Activated CD4-positive, alpha-beta memory T cell treated with anti-CD3 and anti-CD28 coated beads for 36 hours (primary cell): ENCODE data around the gene POLR3H. TPM values are rescaled to one million over a fixed set of nuclear protein-coding genes. Genes with fewer than 3 reads are reported as not detected.
A peak's percentile ranks its signal among the peaks of the same experiment; 100 is the strongest.

ENCODE experiments used
- CTCF ChIA-PET: fragments of 350-600 bp; sonication (Branson Sonifier 250); formaldehyde crosslinking; loops from one replicate; lab custom pipeline; 2021; ENCODE audit warnings: antibody characterized with exemption, inconsistent platforms; lab: Charles Lee
- POLR2A ChIA-PET: fragments of 350-600 bp; sonication (Branson Sonifier 250); formaldehyde crosslinking; loops from one replicate; lab custom pipeline; 2021; ENCODE audit warnings: antibody characterized with exemption; lab: Charles Lee
- DNase-seq: peaks from one replicate; pipeline ENCODE4 v3.0.0-alpha.2; 2020
- H3K27ac Mint-ChIP-seq: one replicate; pipeline ENCODE4 v1.8.0; 2021; ENCODE audit warnings: mixed read lengths
- H3K27me3 Mint-ChIP-seq: one replicate; pipeline ENCODE4 v1.8.0; 2021; ENCODE audit warnings: mixed read lengths
- H3K36me3 Mint-ChIP-seq: one replicate; pipeline ENCODE4 v1.8.0; 2021; ENCODE audit warnings: mixed read lengths
- H3K4me1 Mint-ChIP-seq: one replicate; pipeline ENCODE4 v1.8.0; 2021; ENCODE audit warnings: low read depth, mixed read lengths
- H3K4me3 Mint-ChIP-seq: one replicate; pipeline ENCODE4 v1.8.0; 2021; ENCODE audit warnings: mild to moderate bottlenecking, mixed read lengths
- H3K9me3 Mint-ChIP-seq: one replicate; pipeline ENCODE4 v1.8.0; 2021; ENCODE audit warnings: mixed read lengths
- intact Hi-C: fragments of 100-400 bp; cut with micrococcal nuclease; formaldehyde crosslinking; loops from one replicate; pipeline ENCODE4 v1.15.1; 2023
- total RNA-seq, 2 experiments: library from RNA; stranded (reverse); gene quantifications; one replicate each; pipeline ENCODE4 v1.2.3, GENCODE V29; 2021

The POLR3H gene
- total RNA-seq, 2 experiments from 2014 or later: 23.3 to 23.8 TPM

- H3K27ac Mint-ChIP-seq: no peak overlapping the region
- CTCF ChIA-PET: interaction anchor here (0.8 to 1.6 kb wide), 5 partner anchors 12 to 128 kb away, joined by 3 to 7 read pairs (median 4); partner anchors contain the start of gene POLR3H
- intact Hi-C loops: no loop called here
- H3K9me3 Mint-ChIP-seq: no peaks in the 10 kb centered on the region
- H3K27me3 Mint-ChIP-seq: no peaks in the 10 kb centered on the region
- POLR2A ChIA-PET: no interaction called here
- H3K4me1 Mint-ChIP-seq: peaks cover 3% of the 10 kb centered on the region
- H3K4me3 Mint-ChIP-seq: no peak overlapping the region
- no peak for DNase-seq
- peaks cover 14% of the 10 kb centered on the region for H3K36me3 Mint-ChIP-seq
These were observed 12.4 kb downstream of the POLR3H start for GRCh38 chr22:41531715-41532477.

DNA sequence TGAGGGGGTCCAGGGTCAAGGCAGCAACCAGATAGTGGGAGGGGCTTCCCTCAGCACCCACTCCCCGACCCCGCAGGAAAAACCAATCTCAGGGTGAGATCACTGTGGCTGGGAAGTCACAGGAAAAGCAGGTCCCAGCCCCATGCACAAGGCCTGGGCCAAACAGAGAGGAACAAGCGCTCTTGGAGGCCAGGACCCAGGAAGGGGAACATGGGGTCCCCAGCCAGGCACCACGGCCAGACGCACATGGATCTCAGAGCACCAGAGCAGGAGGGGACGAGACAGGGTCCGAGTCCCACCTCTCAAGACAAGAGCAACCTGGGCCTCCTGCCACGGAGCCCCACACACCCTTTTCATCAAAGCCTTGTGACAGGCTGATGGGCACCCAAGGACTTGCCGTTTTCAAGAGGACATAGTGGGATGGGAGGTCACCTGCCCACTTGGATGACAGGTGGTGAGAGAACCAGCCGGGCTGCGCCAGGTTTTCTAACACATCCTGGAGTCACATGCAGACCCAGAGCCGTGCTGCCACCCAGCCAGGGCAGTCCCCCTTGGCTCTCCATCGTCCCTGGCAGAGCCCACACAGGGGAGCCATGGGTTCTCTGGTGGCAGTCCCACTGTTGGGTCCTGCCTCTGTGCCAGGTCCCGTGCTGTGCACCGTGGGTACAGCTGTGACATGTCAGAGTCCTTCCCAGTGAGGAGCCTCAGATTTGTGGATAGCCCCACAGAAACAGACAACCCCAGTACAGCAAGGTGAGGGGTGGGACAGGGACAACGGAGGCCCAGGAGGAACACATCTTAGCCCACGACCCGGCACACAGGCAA lies 13.2 kb downstream of the POLR3H start:
- POLR2A ChIA-PET: interaction anchor here (0.8 kb wide), 1 partner anchor 150 kb away, joined by 3 read pairs; no protein-coding TSS in a partner anchor
- H3K27me3 Mint-ChIP-seq: no peaks in the 10 kb centered on the region
- H3K36me3 Mint-ChIP-seq: peaks cover 19% of the 10 kb centered on the region
- no peaks in the 10 kb centered on the region for H3K9me3 Mint-ChIP-seq
- CTCF ChIA-PET: interaction anchor here (0.8 to 1.1 kb wide), 2 partner anchors 127 to 128 kb away, joined by 3 to 6 read pairs; no protein-coding TSS in a partner anchor
- intact Hi-C loops: no loop called here
- H3K4me1 Mint-ChIP-seq: peaks cover 3% of the 10 kb centered on the region
- DNase-seq: no peak
- no peak overlapping the region for H3K27ac Mint-ChIP-seq
- no peak overlapping the region for H3K4me3 Mint-ChIP-seq

DNA sequence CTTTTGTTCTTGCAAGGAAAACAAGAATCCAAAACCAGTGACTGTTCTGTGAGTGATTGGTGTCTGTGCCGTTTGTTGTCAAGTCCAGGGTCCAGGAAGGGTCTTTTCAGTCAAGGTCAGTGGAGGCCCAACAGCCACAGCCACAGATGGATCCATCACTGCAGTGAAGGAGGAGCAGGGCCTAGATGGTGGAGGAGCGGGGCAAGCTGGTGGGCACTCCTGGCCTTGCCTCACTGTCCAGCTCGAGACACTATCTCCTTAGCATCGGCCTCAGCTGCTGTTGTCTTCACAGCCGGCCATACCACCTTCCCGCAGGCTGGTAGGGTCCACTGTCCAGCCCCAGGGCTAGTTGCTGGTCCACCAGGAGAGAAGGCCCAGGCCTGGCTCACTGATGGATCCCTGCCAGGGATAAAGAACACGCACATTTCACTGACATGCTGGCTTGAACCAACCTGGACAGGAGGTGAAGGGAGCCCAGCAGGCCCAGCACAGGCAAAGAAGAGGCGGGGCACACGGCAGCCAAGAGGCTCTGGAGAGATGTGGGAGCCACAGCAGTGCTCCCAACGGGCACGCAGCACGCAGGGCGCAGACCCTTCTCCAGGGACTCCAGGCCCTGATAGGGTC lies 15.2 kb downstream of the POLR3H start:
- H3K27me3 Mint-ChIP-seq: no peaks in the 10 kb centered on the region
- CTCF ChIA-PET: interaction anchor here (6.0 kb wide), 1 partner anchor 127 kb away, joined by 113 read pairs; no protein-coding TSS in a partner anchor
- no peak for DNase-seq
- peak overlapping the region; percentile 39 for H3K27ac Mint-ChIP-seq
- POLR2A ChIA-PET: no interaction called here
- H3K36me3 Mint-ChIP-seq: peaks cover 34% of the 10 kb centered on the region
- H3K4me1 Mint-ChIP-seq: peaks cover 14% of the 10 kb centered on the region
- H3K4me3 Mint-ChIP-seq: no peak overlapping the region
- H3K9me3 Mint-ChIP-seq: no peaks in the 10 kb centered on the region
- intact Hi-C loops: no loop called here

DNA sequence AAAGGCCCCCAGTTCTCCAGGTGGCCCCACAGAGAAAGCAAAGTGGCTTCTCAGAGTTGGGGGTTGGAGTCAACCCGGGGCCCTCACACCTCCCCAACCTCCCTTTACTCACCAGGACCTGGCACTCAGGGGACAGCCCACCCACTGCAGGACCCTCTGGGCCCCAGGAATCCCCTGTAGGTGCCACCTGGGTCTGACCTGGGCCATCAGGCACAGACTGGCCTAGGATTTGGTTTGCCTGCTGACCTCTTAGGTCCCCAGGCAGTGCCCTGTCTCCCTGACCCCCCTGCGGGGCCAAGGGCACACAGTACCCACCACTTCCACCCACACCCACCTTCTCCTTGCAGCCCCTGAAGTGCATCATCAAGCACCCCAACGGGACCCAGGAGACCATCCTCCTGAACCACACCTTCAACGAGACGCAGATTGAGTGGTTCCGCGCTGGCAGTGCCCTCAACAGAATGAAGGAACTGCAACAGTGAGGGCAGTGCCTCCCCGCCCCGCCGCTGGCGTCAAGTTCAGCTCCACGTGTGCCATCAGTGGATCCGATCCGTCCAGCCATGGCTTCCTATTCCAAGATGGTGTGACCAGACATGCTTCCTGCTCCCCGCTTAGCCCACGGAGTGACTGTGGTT lies 16.0 kb downstream of the POLR3H start:
- POLR2A ChIA-PET: no interaction called here

GRCh38 chr22:41526830-41527799 lies 17.2 kb downstream of the POLR3H start:
- no peaks in the 10 kb centered on the region for H3K9me3 Mint-ChIP-seq
- H3K4me1 Mint-ChIP-seq: peaks cover 14% of the 10 kb centered on the region
- ChIA-PET POLR2A (no interaction called here), CTCF (interaction anchor here (0.6 to 6.0 kb wide), 26 partner anchors 10 to 475 kb away, joined by 3 to 113 read pairs (median 3); partner anchors contain the start of genes ACO2, PHF5A and ZC3H7B)
- H3K4me3 Mint-ChIP-seq: no peak overlapping the region
- DNase-seq: peak; percentile 65
- intact Hi-C loops: no loop called here
- peaks cover 31% of the 10 kb centered on the region for H3K36me3 Mint-ChIP-seq
- H3K27me3 Mint-ChIP-seq: no peaks in the 10 kb centered on the region
- peak overlapping the region; percentile 38 for H3K27ac Mint-ChIP-seq

More for the DNA sequence above, 16.0 kb downstream of the POLR3H start:
- CTCF ChIA-PET: interaction anchor here (0.9 to 6.0 kb wide), 4 partner anchors 9 to 127 kb away, joined by 3 to 113 read pairs (median 18); no protein-coding TSS in a partner anchor
- no peak for DNase-seq
- Mint-ChIP-seq H3K27me3 (no peaks in the 10 kb centered on the region), H3K36me3 (peaks cover 31% of the 10 kb centered on the region), H3K4me1 (peaks cover 14% of the 10 kb centered on the region), H3K4me3 (no peak overlapping the region), H3K27ac (no peak overlapping the region), H3K9me3 (no peaks in the 10 kb centered on the region)
- intact Hi-C loops: no loop called here

DNA sequence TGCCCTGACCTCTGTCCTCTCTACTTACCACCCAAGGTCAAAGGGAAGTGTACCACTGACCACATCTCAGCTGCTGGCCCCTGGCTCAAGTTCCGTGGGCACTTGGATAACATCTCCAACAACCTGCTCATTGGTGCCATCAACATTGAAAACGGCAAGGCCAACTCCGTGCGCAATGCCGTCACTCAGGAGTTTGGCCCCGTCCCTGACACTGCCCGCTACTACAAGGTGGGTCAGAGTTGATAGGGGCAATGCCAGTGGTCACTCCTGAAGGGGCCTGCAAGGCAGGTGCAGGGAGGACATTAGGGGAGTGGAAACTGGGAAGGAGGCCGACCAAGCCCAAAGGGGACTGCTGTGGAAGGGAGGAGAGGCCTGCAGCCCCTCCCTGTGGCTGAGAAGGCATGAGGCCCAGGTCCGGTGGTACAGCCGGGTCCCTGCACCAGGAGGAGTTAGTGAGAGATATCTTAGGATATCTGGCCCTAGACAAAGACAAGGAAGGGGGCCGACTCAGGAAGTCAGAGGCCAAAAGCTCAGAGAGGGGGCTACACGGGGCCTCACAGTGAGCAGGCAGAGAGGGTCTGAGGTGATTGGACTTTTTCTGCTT lies 17.9 kb downstream of the POLR3H start:
- peak overlapping the region; percentile 38 for H3K27ac Mint-ChIP-seq
- ChIA-PET POLR2A (no interaction called here), CTCF (interaction anchor here (0.6 to 6.0 kb wide), 19 partner anchors 9 to 234 kb away, joined by 3 to 113 read pairs (median 3); partner anchors contain the start of genes ACO2 and PHF5A)
- H3K9me3 Mint-ChIP-seq: no peaks in the 10 kb centered on the region
- H3K27me3 Mint-ChIP-seq: no peaks in the 10 kb centered on the region
- intact Hi-C loops: no loop called here
- no peak for DNase-seq
- H3K4me3 Mint-ChIP-seq: peak overlapping the region; percentile 20
- peaks cover 14% of the 10 kb centered on the region for H3K4me1 Mint-ChIP-seq
- H3K36me3 Mint-ChIP-seq: peaks cover 31% of the 10 kb centered on the region

DNA sequence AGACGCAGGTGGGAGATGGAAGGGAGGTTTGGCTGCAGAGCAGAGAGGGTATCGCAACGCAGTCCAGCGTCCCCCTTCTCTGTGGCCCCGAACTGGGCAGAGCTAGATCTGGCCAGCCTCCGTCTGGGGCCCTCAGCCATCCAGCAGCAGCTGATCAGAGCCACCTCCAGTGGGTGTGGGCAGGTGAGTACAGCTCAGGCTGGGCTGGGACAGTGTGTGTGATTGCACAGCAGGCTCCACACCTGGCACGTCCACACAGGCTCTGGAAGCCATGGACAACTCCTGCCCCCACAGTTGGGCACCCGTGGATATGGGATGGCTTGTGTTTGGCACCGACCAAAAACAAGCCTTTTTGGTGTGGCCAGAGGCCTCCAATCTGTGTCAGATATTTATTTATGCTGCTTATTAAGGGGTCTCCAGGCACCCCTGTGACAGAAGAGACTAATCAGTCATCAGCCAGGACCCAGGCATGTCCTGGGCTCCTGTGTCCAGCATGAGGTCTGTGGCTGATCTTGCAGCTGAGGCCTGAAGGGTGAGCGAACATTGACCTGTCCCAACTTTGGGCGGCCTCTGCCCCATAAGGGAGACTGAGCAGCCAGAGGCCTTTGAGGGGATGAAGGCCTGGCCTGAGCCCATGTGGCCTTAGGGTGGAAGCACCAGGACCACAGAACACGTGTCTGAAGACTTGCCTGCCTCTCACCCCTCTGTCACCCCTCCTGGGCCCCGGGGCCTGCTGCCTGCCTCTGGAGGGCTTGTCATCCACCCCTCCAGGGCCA lies 18.6 kb downstream of the POLR3H start:
- no peak overlapping the region for H3K4me3 Mint-ChIP-seq
- CTCF ChIA-PET: interaction anchor here (0.8 to 6.0 kb wide), 5 partner anchors 7 to 124 kb away, joined by 3 to 113 read pairs (median 10); no protein-coding TSS in a partner anchor
- H3K36me3 Mint-ChIP-seq: peaks cover 29% of the 10 kb centered on the region
- peak overlapping the region; percentile 56 for H3K27ac Mint-ChIP-seq
- H3K9me3 Mint-ChIP-seq: no peaks in the 10 kb centered on the region
- H3K4me1 Mint-ChIP-seq: peaks cover 14% of the 10 kb centered on the region
- DNase-seq: no peak
- intact Hi-C loops: no loop called here
- POLR2A ChIA-PET: interaction anchor here (0.9 kb wide), 1 partner anchor 122 kb away, joined by 3 read pairs; no protein-coding TSS in a partner anchor
- H3K27me3 Mint-ChIP-seq: no peaks in the 10 kb centered on the region

DNA sequence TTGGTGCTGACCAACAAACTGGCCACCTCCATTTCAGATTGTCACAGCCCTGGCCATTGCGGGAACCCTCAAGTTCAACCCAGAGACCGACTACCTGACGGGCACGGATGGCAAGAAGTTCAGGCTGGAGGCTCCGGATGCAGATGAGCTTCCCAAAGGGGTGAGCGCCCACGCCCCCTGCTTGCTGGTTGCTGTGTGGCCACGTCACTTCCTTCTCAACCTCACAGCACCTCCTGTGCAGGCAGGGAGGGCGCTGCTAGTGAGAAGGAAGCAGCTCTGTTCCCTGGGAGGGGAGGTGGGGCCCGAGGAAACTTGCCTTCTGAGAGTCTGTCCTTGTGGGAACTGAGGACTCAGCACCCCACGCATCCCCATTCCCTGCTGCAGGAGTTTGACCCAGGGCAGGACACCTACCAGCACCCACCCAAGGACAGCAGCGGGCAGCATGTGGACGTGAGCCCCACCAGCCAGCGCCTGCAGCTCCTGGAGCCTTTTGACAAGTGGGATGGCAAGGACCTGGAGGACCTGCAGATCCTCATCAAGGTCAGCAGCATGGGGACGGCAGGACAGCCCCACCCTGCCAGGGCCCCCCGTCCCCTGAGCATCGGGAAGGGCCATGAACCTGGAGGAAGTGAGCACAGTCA lies 19.3 kb downstream of the POLR3H start:
- no peak overlapping the region for H3K4me3 Mint-ChIP-seq
- H3K9me3 Mint-ChIP-seq: no peaks in the 10 kb centered on the region
- H3K27me3 Mint-ChIP-seq: no peaks in the 10 kb centered on the region
- H3K27ac Mint-ChIP-seq: peak overlapping the region; percentile 56
- POLR2A ChIA-PET: interaction anchor here (0.9 to 1.0 kb wide), 2 partner anchors 78 to 121 kb away, joined by 3 read pairs; partner anchors contain the start of gene TOB2
- H3K4me1 Mint-ChIP-seq: peaks cover 14% of the 10 kb centered on the region
- peaks cover 27% of the 10 kb centered on the region for H3K36me3 Mint-ChIP-seq
- intact Hi-C loops: no loop called here
- DNase-seq: peak; percentile 80
- CTCF ChIA-PET: interaction anchor here (0.6 to 6.0 kb wide), 7 partner anchors 8 to 142 kb away, joined by 3 to 113 read pairs (median 4); partner anchors contain the start of gene POLR3H

- H3K27ac Mint-ChIP-seq: peak overlapping the region; percentile 56
- DNase-seq: no peak
- H3K9me3 Mint-ChIP-seq: no peaks in the 10 kb centered on the region
- H3K4me1 Mint-ChIP-seq: peaks cover 14% of the 10 kb centered on the region
- peaks cover 27% of the 10 kb centered on the region for H3K36me3 Mint-ChIP-seq
- H3K27me3 Mint-ChIP-seq: no peaks in the 10 kb centered on the region
- POLR2A ChIA-PET: interaction anchor here (0.9 to 1.0 kb wide), 2 partner anchors 77 to 121 kb away, joined by 3 read pairs; partner anchors contain the start of gene TOB2
- no peak overlapping the region for H3K4me3 Mint-ChIP-seq
- CTCF ChIA-PET: interaction anchor here (0.6 to 6.0 kb wide), 7 partner anchors 9 to 141 kb away, joined by 3 to 113 read pairs (median 4); partner anchors contain the start of gene POLR3H
- intact Hi-C loops: no loop called here
These were observed 20.0 kb downstream of the POLR3H start for GRCh38 chr22:41524251-41524661.
